ENCODE results near the gene ALOX5AP.

- TF ChIP-seq POLR2A (IDR thresholded peaks at IDR 0.05; ENCODE audit: low read length) (no peak), CBX8 (IDR thresholded peaks at IDR 0.05) (no peak), NR3C1 (IDR thresholded peaks at IDR 0.05) (no peak), REST (IDR thresholded peaks at IDR 0.05) (no peak), FOSL2 (IDR thresholded peaks at IDR 0.05) (no peak), FOSL2 (CRISPR knock-in tag; IDR thresholded peaks at IDR 0.05) (no peak), HDAC2 (IDR thresholded peaks at IDR 0.05) (no peak), PHF8 (IDR thresholded peaks at IDR 0.05; ENCODE audit: borderline replicate concordance, low read depth) (no peak), JUN (IDR thresholded peaks at IDR 0.05) (no peak), GATA3 (IDR thresholded peaks at IDR 0.05; ENCODE audit: borderline replicate concordance) (no peak), MYC (IDR thresholded peaks at IDR 0.05; ENCODE audit: borderline replicate concordance, low read length) (no peak)
- TF ChIP-seq, protein P1, sequence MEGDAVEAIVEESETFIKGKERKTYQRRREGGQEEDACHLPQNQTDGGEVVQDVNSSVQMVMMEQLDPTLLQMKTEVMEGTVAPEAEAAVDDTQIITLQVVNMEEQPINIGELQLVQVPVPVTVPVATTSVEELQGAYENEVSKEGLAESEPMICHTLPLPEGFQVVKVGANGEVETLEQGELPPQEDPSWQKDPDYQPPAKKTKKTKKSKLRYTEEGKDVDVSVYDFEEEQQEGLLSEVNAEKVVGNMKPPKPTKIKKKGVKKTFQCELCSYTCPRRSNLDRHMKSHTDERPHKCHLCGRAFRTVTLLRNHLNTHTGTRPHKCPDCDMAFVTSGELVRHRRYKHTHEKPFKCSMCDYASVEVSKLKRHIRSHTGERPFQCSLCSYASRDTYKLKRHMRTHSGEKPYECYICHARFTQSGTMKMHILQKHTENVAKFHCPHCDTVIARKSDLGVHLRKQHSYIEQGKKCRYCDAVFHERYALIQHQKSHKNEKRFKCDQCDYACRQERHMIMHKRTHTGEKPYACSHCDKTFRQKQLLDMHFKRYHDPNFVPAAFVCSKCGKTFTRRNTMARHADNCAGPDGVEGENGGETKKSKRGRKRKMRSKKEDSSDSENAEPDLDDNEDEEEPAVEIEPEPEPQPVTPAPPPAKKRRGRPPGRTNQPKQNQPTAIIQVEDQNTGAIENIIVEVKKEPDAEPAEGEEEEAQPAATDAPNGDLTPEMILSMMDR (IDR thresholded peaks at IDR 0.05), result no peak
These were observed 38.9 kb downstream of the ALOX5AP start for GRCh38 chr13:30774214-30774730.

Data from A549 (cell line).